Measurements from ENCODE around the gene DMD.

DMD gene

GRCh38 chrX:31555506-31555905 is 1655.8 kb downstream of the DMD start:
- DNase-seq, result no peak

- no peak for DNase-seq
Observed at GRCh38 chrX:31551913-31552312, 1659.4 kb downstream of the DMD start.

GRCh38 chrX:31550158-31550557 is 1661.2 kb downstream of the DMD start:
- DNase-seq, result no peak

GRCh38 chrX:31547816-31548215 is 1663.5 kb downstream of the DMD start:
- no peak for DNase-seq

- no peak for DNase-seq
Observed at GRCh38 chrX:31547416-31547815, 1663.9 kb downstream of the DMD start.

GRCh38 chrX:31546126-31546525 is 1665.2 kb downstream of the DMD start:
- DNase-seq, result no peak

GRCh38 chrX:31545726-31546125 is 1665.6 kb downstream of the DMD start:
- no peak for DNase-seq

- DNase-seq, result no peak
Observed at GRCh38 chrX:31545191-31545590, 1666.2 kb downstream of the DMD start.

- no peak for DNase-seq
Observed at GRCh38 chrX:31543634-31544033, 1667.7 kb downstream of the DMD start.

GRCh38 chrX:31542566-31542965 is 1668.8 kb downstream of the DMD start:
- DNase-seq, result no peak

- no peak for DNase-seq
Observed at GRCh38 chrX:31540313-31540712, 1671.0 kb downstream of the DMD start.

GRCh38 chrX:31527455-31528126 is 1683.8 kb downstream of the DMD start:
- DNase-seq, result no peak

- DNase-seq, result no peak
Observed at GRCh38 chrX:31523884-31524536, 1687.3 kb downstream of the DMD start.

- DNase-seq, result no peak
Observed at GRCh38 chrX:31522760-31523159, 1688.6 kb downstream of the DMD start.

- DNase-seq, result no peak
Observed at GRCh38 chrX:31521941-31522340, 1689.4 kb downstream of the DMD start.

GRCh38 chrX:31516527-31516926 is 1694.8 kb downstream of the DMD start:
- no peak for DNase-seq

GRCh38 chrX:31508338-31508737 is 1703.0 kb downstream of the DMD start:
- no peak for DNase-seq

- DNase-seq, result no peak
Observed at GRCh38 chrX:31506928-31507327, 1704.4 kb downstream of the DMD start.

- DNase-seq, result no peak
Observed at GRCh38 chrX:31506360-31506759, 1705.0 kb downstream of the DMD start.

- no peak for DNase-seq
Observed at GRCh38 chrX:31500921-31501320, 1710.4 kb downstream of the DMD start.

GRCh38 chrX:31499109-31499508 is 1712.2 kb downstream of the DMD start:
- DNase-seq, result no peak

- DNase-seq, result no peak
Observed at GRCh38 chrX:31497086-31497485, 1714.3 kb downstream of the DMD start.

GRCh38 chrX:31487951-31488350 is 1723.4 kb downstream of the DMD start:
- no peak for DNase-seq

- no peak for DNase-seq
Observed at GRCh38 chrX:31483336-31483735, 1728.0 kb downstream of the DMD start.

GRCh38 chrX:31480696-31481095 is 1730.7 kb downstream of the DMD start:
- DNase-seq, result no peak

Measured in stimulated activated CD4-positive, alpha-beta T cell treated with anti-CD3 and anti-CD28 coated beads, Interleukin-1b, Interleukin-23, amount 100 ng/mL, for 48 hours (primary cell).